Hematopoietic multipotent progenitor cell treated with erythropoietin and hydrocortisone succinate and interleukin-3 and kit ligand, for 6 days (in vitro differentiated cells): Measurements from ENCODE around the gene DPYSL3.

ENCODE experiments used
- DNase-seq: peaks from one replicate; pipeline ENCODE4 v3.0.0-alpha.2; 2015

The DPYSL3 gene

DNA sequence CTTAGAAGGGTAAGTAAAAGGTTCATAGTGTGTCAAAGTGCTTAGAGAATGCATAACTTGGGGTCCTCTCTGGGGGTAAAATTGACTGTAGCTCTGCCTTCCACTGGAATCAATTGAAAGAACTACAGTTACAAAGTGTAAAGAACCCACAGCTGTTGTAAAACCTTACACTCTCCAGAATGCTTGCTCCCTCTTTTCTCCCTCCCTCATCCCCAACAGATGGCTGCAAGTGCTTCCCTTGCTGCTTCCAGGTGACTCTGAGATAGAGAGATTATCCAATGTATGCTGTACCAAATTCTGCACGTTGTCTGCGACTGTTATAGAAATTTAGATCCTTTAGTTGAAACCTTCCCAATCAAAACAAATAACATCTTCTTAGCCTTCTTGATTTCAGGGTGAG is 149.1 kb downstream of the DPYSL3 start:
- no peak for DNase-seq

DNA sequence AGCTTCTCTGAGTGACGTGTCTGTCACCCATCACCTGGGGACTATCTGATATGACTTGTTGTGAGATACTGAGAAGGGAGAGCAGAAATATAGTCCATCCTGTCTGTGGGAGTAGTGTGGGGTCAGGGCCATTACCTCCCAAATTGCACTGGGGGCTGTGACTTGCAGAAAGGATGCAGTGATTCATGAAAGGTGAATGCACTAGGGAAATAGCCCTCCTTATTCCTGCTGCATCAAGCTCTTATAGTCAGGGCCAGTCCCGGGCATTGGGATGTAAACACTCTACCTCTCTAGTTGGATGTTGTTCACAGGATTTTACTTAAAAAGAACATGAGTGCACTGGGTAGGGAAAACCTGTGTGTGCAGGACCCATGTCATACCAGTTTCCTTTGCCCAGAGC is 150.3 kb downstream of the DPYSL3 start:
- no peak for DNase-seq

DNA sequence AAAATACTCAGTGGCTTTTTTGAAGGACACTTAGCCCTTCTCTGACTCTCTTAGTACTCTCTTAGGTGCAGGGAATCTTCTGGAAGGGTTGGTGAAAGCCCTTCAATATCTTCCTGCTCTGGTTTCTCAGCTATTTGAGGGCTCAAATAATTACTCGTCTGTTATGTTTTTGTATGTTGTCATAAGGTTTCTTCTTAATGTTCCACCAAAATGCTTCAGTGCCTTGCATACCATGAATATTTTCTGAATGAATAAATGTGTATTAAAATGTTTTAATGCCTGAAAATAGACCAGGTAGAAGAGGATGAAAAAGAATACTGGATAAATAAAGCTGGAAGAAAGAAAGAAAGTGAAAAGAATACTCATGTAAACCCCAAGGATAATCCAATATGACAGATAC is 150.8 kb downstream of the DPYSL3 start:
- DNase-seq: no peak

DNA sequence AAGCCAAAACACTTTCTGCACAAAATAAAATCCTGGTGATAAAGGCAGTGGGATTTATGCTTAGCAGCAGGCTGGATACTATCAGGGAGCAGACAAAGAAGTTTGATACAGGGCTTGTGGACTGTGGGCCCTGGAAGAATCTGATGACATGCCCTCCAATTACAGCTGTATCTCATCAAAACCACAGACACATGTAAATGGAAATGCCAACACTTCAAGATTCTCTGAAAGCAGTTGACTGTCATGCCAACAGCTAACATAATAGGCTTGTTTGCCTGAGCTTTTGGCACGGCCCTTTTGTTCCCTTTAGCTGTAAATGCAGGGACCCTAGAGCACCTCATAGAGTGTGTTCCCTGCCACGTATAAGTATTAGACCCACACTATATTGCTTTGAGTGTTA is 160.6 kb downstream of the DPYSL3 start:
- DNase-seq: no peak

DNA sequence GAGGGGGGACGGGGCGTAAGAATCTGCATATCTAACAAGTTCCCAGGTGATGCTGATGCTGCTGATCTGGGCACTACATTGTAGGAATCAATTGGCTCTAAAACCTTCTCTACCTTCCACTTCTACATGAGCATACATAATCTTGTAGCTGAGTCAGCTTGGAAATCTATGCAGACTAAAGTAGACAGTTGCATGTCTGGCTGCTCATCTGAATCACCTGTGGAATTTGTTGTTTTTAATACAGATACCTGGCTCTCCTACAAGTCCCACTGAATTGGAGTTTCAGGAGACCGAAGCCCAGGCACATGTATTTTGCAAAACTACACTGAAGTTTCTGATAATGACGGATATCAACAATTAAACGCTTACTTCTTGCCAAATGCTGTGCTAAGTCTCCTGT is 161.4 kb downstream of the DPYSL3 start:
- DNase-seq: no peak

DNA sequence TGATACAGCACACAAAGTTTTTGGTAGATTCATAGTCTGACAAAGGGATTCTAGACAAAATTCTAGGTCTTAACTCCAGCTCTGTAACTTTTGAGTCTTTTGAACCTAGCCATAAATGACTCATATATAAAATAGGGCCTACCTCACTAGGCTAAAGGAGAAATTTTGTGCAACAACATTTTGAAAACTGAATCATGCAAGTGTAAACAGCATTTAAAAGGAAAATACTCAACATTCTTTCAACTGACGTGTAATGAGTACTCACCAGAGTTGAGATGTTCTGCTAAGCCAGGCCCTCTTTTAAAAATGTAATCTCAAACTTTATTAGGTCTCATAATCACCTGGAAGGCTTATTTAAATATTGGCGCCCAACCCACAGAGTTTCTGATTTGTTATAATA is 161.8 kb downstream of the DPYSL3 start:
- DNase-seq: no peak

DNA sequence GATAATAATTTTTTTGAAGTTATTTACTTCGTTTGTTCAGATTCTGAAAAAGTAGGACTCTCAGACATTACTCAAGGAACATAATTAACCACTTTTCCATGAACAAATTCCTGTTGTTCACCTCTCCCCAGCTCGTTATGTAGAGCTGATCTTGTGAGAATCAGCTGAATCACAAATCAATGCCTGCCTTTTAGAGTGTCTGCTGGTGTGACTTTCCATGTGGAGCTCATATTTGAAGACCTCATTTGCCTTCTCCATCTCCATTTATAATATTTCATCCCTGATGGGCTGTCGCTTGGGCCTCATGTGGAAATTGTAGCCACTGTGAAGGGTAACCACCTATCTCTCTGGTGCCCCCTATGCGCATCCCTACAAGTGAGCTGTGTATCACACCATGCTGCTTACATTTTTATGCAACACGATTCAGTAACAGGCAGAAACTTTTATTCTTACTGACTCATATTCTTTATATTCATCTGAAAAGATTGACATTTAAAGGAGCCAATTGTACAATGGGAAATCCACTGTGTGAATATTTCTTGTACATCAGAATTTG is 163.8 kb downstream of the DPYSL3 start:
- peak; percentile 11 for DNase-seq

DNA sequence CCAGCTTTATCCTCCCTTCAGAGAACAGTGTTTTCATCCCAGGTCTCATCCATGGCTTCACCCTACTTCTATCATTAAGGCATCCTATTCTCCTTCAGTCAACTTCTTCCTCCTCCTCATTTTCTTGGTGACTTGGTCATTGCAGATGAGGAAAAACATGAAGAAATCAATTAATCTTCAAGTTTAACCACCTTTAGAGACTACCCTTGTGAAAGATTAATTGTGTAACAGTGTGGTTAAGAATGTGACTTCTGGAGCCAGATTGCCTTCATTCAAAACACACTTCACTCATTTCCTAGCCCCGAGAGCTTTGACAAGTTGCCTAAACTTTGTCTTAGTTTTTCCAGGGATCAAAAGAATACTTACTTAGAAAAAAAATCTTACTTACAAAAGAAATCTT is 165.0 kb downstream of the DPYSL3 start:
- peak; percentile 35 for DNase-seq

DNA sequence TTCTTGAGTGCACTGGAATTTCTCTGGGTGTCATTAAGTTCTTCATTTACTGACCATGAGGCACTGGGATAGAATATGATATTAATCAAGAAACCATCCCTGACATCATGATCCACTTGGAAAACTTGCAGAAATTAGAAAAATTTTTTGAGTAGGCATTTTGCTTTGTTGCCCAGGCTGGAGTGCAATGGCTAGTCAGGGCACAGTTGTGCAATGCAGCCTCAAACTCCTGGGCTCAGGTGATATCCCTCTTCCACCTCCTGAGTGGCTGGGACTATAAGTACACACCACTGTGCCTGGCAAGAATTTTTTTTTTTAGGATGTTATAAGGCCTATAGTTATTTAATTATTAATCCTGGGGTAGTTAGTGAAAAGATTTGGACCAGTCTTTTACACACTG is 168.5 kb downstream of the DPYSL3 start:
- DNase-seq: no peak

DNA sequence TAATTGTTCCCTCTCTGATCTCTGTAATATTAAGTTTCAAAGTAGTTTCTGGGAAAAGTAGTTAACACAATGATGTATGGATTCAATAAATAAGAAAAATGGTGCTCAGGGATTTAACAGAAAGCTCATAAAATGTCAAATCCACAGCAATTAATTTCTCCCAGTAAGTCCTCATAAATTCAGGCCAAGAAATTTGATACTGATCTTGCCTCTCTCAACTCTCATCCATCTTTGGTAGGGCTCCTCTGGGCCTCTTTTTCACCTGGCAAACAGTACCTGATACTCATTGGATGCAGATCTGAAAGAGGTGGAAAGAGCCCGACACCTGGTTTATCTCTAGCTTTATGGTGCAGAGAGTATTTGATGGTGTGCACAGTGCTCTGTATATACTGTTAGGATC is 168.9 kb downstream of the DPYSL3 start:
- no peak for DNase-seq
